Nephron (organoid): ENCODE results near the gene PMM2.

Source experiments
- H3K27ac Mint-ChIP-seq, 3 experiments: 2 replicates each; pipeline ENCODE4 v1.8.0; 2020; ENCODE audit warnings: mixed read lengths in 3 of 3, mild to moderate bottlenecking in 2 of 3, moderate library complexity in 1 of 3
- H3K27me3 Mint-ChIP-seq: 2 replicates; pipeline ENCODE4 v1.8.0; 2021; ENCODE audit warnings: low read depth, mild to moderate bottlenecking, moderate library complexity, mixed read lengths
- H3K36me3 Mint-ChIP-seq: 2 replicates; pipeline ENCODE4 v1.8.0; 2020; ENCODE audit warnings: low read depth, mixed read lengths
- H3K4me1 Mint-ChIP-seq: 2 replicates; pipeline ENCODE4 v1.8.0; 2020; ENCODE audit warnings: mixed read lengths
- H3K4me3 Mint-ChIP-seq, 3 experiments: 2 replicates each; pipeline ENCODE4 v1.8.0; 2020; ENCODE audit warnings: mild to moderate bottlenecking in 3 of 3, mixed read lengths in 3 of 3, moderate library complexity in 2 of 3
- H3K9me3 Mint-ChIP-seq: 2 replicates; pipeline ENCODE4 v1.8.0; 2020; ENCODE audit warnings: mixed read lengths
- TF ChIP-seq, protein P1 (sequence below), 3 experiments: fragments of 200-600 bp; sonication (generic); IDR thresholded peaks; one replicate each; pipeline ENCODE4 v1.5.0; 2021; ENCODE audit warnings: antibody characterized with exemption in 3 of 3; ENCODE audit not compliant: unreplicated experiment in 3 of 3

PMM2 gene

DNA sequence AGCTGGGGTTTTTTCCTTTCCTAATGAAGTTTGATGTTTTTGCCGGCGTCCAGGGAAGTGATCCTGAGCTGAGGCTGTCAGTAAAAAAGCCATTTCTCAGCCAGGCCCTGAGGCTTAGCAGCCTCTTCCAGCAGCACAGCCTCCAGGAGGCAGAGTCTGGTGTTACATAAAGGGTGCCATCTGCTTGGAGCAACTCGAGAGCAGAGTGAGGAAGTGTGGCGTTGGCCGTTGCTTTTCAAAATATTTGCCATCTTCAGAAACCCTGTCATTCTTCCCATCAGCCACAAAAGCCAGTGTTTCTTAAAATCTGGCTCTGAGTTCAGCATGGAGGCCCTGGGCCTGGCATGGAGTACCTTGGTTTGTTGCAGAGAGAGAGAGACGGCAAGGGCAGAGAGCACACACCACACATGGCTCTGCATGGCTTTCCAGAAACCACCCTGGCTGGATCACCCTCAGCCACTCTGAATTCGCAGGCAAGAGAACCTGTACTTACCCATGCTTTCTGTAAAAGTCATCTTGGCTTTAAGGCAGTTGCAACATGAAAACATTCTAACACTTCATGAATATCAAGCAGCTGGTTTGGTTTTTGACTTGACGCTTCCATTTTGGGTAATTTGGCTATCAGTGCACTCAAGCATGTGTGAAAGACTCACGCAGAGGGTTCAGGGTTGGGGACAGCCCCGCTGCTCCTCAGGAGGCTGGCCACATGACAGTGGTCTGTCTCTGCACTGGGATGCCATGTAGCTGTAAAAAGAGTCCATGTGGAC lies 21.0 kb downstream of the PMM2 start:
- no peaks in the 10 kb centered on the region for H3K4me1 Mint-ChIP-seq
- H3K9me3 Mint-ChIP-seq = no peaks in the 10 kb centered on the region
- no peak overlapping the region for H3K4me3 Mint-ChIP-seq
- TF ChIP-seq, protein P1, sequence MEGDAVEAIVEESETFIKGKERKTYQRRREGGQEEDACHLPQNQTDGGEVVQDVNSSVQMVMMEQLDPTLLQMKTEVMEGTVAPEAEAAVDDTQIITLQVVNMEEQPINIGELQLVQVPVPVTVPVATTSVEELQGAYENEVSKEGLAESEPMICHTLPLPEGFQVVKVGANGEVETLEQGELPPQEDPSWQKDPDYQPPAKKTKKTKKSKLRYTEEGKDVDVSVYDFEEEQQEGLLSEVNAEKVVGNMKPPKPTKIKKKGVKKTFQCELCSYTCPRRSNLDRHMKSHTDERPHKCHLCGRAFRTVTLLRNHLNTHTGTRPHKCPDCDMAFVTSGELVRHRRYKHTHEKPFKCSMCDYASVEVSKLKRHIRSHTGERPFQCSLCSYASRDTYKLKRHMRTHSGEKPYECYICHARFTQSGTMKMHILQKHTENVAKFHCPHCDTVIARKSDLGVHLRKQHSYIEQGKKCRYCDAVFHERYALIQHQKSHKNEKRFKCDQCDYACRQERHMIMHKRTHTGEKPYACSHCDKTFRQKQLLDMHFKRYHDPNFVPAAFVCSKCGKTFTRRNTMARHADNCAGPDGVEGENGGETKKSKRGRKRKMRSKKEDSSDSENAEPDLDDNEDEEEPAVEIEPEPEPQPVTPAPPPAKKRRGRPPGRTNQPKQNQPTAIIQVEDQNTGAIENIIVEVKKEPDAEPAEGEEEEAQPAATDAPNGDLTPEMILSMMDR (IDR thresholded peaks at IDR 0.05; ENCODE audit: unreplicated experiment in 3 of 3) = no peak
- no peaks in the 10 kb centered on the region for H3K27me3 Mint-ChIP-seq
- no peak overlapping the region for H3K27ac Mint-ChIP-seq
- H3K36me3 Mint-ChIP-seq = peaks cover 71% of the 10 kb centered on the region

DNA sequence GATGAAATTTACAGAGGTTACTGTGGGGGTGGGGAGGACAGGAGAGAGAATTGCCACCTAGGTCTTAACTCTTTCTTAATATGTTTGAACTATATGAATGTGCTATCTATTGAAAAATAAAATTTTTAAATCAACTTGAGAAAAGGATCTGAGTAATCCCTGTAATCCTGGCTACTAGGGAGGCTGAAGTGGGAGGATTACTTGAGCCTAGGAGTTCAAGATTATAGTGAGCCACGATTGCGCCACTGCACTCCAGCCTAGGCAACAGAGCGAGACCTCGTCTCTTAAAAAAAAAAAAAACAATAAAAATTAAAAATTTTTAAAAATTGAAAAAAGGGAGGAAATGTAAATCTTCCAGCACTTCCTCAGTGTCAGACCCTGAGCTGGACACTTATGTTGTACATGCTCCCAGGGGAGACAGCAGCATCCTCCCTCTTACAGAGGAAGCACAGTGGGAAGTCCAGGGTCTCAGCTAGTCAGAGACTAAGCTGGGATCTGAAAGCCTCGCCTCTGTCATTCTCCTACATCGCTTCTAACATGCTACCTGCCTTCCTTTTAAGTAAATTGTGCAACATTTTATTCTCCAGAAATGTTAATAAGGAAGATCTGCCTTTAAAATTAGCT lies 21.9 kb downstream of the PMM2 start:
- Mint-ChIP-seq H3K27ac (no peak overlapping the region), H3K4me1 (no peaks in the 10 kb centered on the region), H3K9me3 (no peaks in the 10 kb centered on the region), H3K36me3 (peaks cover 74% of the 10 kb centered on the region), H3K27me3 (no peaks in the 10 kb centered on the region), H3K4me3 (no peak overlapping the region)
- TF ChIP-seq, protein P1 (IDR thresholded peaks at IDR 0.05; ENCODE audit: unreplicated experiment in 3 of 3) = no peak

DNA sequence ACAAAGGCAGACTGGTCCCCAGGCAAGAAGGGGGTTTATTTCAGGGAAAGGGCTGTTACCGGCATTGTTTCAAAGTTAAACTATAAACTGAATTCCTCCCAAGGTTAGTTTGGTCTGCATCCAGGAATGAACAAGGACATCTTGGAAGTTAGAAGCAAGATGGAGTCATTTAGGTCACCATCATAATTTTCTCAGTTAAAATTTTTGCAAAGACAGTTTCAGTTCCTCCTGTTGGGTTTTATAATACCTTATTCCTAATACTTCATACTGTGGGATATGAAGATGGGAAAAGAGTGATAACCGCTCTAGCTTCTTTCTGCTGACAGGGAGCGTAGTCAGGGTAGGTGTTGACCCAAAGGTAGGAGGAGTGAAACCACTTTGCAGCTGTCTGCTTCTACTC lies 24.8 kb downstream of the PMM2 start:
- H3K9me3 Mint-ChIP-seq = no peaks in the 10 kb centered on the region
- H3K36me3 Mint-ChIP-seq = peaks cover 63% of the 10 kb centered on the region
- H3K4me1 Mint-ChIP-seq = no peaks in the 10 kb centered on the region
- no peak overlapping the region for H3K4me3 Mint-ChIP-seq
- TF ChIP-seq, protein P1 (IDR thresholded peaks at IDR 0.05; ENCODE audit: unreplicated experiment in 3 of 3) = no peak
- peak overlapping the region in 1 of 3 experiments; percentile 50 for H3K27ac Mint-ChIP-seq
- H3K27me3 Mint-ChIP-seq = no peaks in the 10 kb centered on the region

DNA sequence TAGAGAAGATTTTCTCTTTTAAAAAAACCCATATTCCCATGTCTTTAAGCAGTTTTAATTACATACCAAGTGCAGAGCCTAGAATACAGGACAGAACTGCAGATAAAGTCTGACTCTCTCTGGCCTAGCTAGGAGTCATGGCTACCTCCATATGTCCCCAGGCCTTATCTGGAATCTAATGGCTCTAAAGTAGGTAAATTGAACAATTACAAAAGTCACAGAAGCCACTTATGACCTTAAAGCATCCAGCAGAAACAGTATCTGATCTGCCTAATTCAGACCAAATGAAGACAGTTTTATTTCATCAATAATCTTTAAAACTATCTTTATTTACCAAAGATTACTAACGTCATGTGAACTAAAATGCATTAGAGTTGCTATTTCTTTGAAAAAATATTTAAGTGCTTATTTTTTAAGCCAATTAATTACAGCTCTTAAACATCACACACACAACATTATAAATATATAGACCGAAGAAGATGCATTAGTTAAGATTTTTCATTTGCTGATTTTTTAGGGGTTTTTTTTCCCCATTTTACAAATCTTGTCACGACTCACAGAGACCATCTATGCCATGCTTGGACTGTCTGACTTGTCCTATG lies 28.7 kb downstream of the PMM2 start:
- Mint-ChIP-seq H3K9me3 (no peaks in the 10 kb centered on the region), H3K27ac (no peak overlapping the region), H3K27me3 (no peaks in the 10 kb centered on the region), H3K4me1 (no peaks in the 10 kb centered on the region), H3K36me3 (peaks cover 45% of the 10 kb centered on the region), H3K4me3 (no peak overlapping the region)
- TF ChIP-seq, protein P1 (IDR thresholded peaks at IDR 0.05; ENCODE audit: unreplicated experiment in 3 of 3) = no peak

DNA sequence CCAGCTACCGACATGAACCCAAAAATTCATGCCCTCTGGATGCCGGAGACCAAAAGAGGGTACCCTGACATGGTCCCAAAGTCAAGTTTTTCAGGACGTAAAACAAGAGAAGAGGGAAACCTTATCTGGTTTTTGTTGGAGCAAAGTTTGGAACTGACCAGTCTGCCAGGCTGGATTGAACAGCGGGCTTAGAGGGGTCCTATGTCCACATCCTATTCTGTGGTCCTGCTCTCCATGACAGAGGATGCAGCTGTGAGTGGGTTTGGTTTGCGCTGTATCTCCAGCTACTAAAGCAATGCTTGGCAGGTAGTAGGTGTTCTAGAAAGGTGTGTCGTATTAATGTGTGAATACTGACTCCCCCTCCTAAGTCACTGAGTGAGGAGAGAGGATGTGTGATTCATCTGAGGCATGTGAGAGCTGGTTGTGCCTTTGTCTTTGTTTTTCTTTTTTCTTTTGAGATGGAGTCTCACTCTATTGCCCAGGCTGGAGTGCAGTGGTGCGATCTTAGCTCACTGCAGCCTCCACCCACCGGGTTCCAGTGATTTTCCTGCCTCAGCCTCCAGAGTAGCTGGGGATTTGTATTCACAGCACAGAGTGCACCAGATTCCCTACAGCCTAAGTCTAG lies 31.0 kb downstream of the PMM2 start:
- TF ChIP-seq, protein P1 (IDR thresholded peaks at IDR 0.05; ENCODE audit: unreplicated experiment in 3 of 3) = no peak
- no peak overlapping the region for H3K27ac Mint-ChIP-seq
- no peak overlapping the region for H3K4me3 Mint-ChIP-seq

More for the DNA sequence above, 31.0 kb downstream of the PMM2 start:
- H3K36me3 Mint-ChIP-seq = peaks cover 33% of the 10 kb centered on the region
- no peaks in the 10 kb centered on the region for H3K9me3 Mint-ChIP-seq
- peaks cover 5% of the 10 kb centered on the region for H3K4me1 Mint-ChIP-seq
- H3K27me3 Mint-ChIP-seq = no peaks in the 10 kb centered on the region
